ENCODE results near the gene ANKRD12. TPM values are rescaled to one million over a fixed set of nuclear protein-coding genes. Genes with fewer than 3 reads are reported as not detected.

Gene ANKRD12
- total RNA-seq, 2 experiments from 2014 or later: 62.5 to 68.4 TPM

DNA sequence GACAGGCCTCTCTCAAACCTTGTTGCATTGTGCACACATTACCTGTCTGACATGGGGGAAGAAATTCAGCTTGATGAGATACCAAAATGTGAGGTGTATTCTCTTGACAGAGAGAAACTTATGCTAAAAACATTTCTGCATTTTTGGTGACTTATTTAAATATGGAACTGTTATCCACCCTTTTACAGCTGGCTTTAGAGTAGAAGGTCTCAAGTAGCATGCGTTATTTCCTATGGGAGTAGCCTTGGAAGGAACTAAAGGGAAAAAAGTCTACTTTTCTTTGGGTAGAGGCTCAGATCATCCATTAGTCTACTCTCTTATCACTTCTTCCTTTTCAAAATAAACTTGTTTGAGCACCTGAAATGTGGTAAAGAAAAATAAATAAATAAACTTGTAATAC is 141.4 kb downstream of the ANKRD12 start:
- POLR2A ChIA-PET: no interaction called here
- TF ChIP-seq CTCF (IDR thresholded peaks at IDR 0.05): no peak

DNA sequence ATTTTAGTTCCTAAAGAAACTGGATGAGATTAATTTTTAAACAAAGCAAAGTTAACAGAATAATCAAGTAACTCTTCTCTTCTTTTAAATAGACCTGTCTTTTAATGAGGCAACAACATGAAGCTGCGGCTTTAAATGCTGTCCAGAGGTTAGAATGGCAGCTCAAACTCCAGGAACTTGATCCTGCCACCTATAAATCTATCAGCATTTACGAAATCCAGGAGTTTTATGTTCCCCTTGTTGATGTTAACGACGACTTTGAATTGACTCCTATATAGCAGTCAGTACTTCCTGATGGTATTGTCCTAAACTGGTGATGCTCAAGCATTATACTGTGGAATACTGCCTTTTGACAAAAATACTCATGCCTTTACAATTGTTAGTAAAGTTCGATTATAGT is 144.3 kb downstream of the ANKRD12 start:
- no peak for DNase-seq
- H3K4me1 Mint-ChIP-seq (ENCODE audit: low read depth): no peaks in the 10 kb centered on the region

More for the DNA sequence above, 141.4 kb downstream of the ANKRD12 start:
- no peak for DNase-seq
- Mint-ChIP-seq H3K9me3 (no peaks in the 10 kb centered on the region), H3K4me3 (no peak overlapping the region), H3K27ac (no peak overlapping the region), H3K27me3 (no peaks in the 10 kb centered on the region), H3K4me1 (ENCODE audit: low read depth) (no peaks in the 10 kb centered on the region), H3K36me3 (ENCODE audit: low read depth) (peaks cover 39% of the 10 kb centered on the region)
- CTCF ChIA-PET: no interaction called here
- ATAC-seq: no peak
- intact Hi-C loops (cut with micrococcal nuclease): no loop called here

GRCh38 chr18:9281780-9282179 is 145.2 kb downstream of the ANKRD12 start:
- H3K4me3 Mint-ChIP-seq: no peak overlapping the region
- ChIA-PET POLR2A (no interaction called here), CTCF (no interaction called here)
- H3K27me3 Mint-ChIP-seq: no peaks in the 10 kb centered on the region
- intact Hi-C loops (cut with micrococcal nuclease): no loop called here
- DNase-seq (no peak), ATAC-seq (no peak)
- H3K9me3 Mint-ChIP-seq: peaks cover 2% of the 10 kb centered on the region
- no peak overlapping the region for H3K27ac Mint-ChIP-seq
- H3K4me1 Mint-ChIP-seq (ENCODE audit: low read depth): no peaks in the 10 kb centered on the region
- TF ChIP-seq CTCF (IDR thresholded peaks at IDR 0.05): no peak
- peaks cover 32% of the 10 kb centered on the region for H3K36me3 Mint-ChIP-seq (ENCODE audit: low read depth)

More for the DNA sequence above, 144.3 kb downstream of the ANKRD12 start:
- POLR2A ChIA-PET: no interaction called here
- Mint-ChIP-seq H3K27me3 (no peaks in the 10 kb centered on the region), H3K9me3 (no peaks in the 10 kb centered on the region), H3K4me3 (no peak overlapping the region), H3K27ac (no peak overlapping the region), H3K36me3 (ENCODE audit: low read depth) (peaks cover 35% of the 10 kb centered on the region)
- no peak for ATAC-seq
- no peak for TF ChIP-seq CTCF (IDR thresholded peaks at IDR 0.05)
- intact Hi-C loops (cut with micrococcal nuclease): no loop called here
- CTCF ChIA-PET: no interaction called here

GRCh38 chr18:9283791-9284190 is 147.2 kb downstream of the ANKRD12 start:
- CTCF ChIA-PET: no interaction called here
- H3K4me3 Mint-ChIP-seq: no peak overlapping the region
- intact Hi-C loops (cut with micrococcal nuclease): no loop called here
- H3K4me1 Mint-ChIP-seq (ENCODE audit: low read depth): no peaks in the 10 kb centered on the region
- ATAC-seq (no peak), DNase-seq (no peak)
- no peaks in the 10 kb centered on the region for H3K27me3 Mint-ChIP-seq
- H3K27ac Mint-ChIP-seq: no peak overlapping the region
- peaks cover 27% of the 10 kb centered on the region for H3K36me3 Mint-ChIP-seq (ENCODE audit: low read depth)
- POLR2A ChIA-PET: no interaction called here
- no peak for TF ChIP-seq CTCF (IDR thresholded peaks at IDR 0.05)
- peaks cover 6% of the 10 kb centered on the region for H3K9me3 Mint-ChIP-seq

DNA sequence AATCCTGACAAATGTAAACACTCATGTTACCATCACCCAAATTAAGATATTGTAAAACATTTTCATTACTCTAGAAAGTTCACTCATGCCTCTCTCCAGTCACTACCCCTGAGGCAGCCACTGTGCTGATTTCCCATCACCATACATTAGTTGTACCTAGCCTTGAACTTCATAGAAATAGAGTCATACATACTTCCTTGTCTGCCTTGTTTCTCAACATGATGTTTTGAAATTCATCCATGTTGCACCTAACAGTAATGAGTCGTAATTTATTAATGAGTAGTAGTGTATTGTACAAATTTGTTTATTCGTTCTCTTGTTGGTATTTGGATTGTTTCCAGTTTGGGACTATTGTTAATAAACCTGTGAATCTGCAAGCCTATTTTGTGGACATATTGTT is 149.0 kb downstream of the ANKRD12 start:
- H3K4me3 Mint-ChIP-seq: no peak overlapping the region
- H3K36me3 Mint-ChIP-seq (ENCODE audit: low read depth): peaks cover 26% of the 10 kb centered on the region
- ATAC-seq (no peak), DNase-seq (no peak)
- H3K4me1 Mint-ChIP-seq (ENCODE audit: low read depth): no peaks in the 10 kb centered on the region
- intact Hi-C loops (cut with micrococcal nuclease): no loop called here
- H3K27ac Mint-ChIP-seq: no peak overlapping the region
- peaks cover 10% of the 10 kb centered on the region for H3K9me3 Mint-ChIP-seq
- H3K27me3 Mint-ChIP-seq: no peaks in the 10 kb centered on the region
- POLR2A ChIA-PET: interaction anchor here (0.7 kb wide), 1 partner anchor 41 kb away, joined by 3 read pairs; no protein-coding TSS in a partner anchor
- CTCF ChIA-PET: no interaction called here
- no peak for TF ChIP-seq CTCF (IDR thresholded peaks at IDR 0.05)
